CD4-positive, alpha-beta T cell (primary cell): ENCODE results near the gene CDH2. TPM values are rescaled to one million over a fixed set of nuclear protein-coding genes. Genes with fewer than 3 reads are reported as not detected.

Source experiments
- ATAC-seq: fragments of 200-7000 bp; cut with Tn5 transposase; one replicate; pipeline ENCODE4 v1.10.0; 2022; ENCODE audit warnings: mild to moderate bottlenecking; ENCODE audit not compliant: poor library complexity
- CTCF ChIA-PET: fragments of 350-600 bp; sonication (Branson Sonifier 250); formaldehyde crosslinking; loops from one replicate; lab custom pipeline; 2021; ENCODE audit warnings: antibody characterized with exemption, inconsistent platforms; lab: Charles Lee
- POLR2A ChIA-PET: fragments of 350-600 bp; sonication (Branson Sonifier 250); formaldehyde crosslinking; loops from one replicate; lab custom pipeline; 2021; ENCODE audit warnings: antibody characterized with exemption, inconsistent platforms; lab: Charles Lee
- DNase-seq, 14 experiments: peaks; one replicate each; pipeline ENCODE4 v3.0.0-alpha.2; 2013 to 2020; ENCODE audit warnings: mixed read lengths in 2 of 14
- H3K27ac ChIP-seq, 2 donors: one replicate each; pipeline versions ENCODE4 v1.5.1 to v1.7.0; 2013; ENCODE audit warnings: low read length in 2 of 2, low read depth in 1 of 2, mild to moderate bottlenecking in 1 of 2
- H3K27me3 ChIP-seq, 2 experiments: 1 replicate in 1 of 2; 2 replicates in 1 of 2; pipeline versions ENCODE4 v1.6.1 to v1.7.0; 2013; ENCODE audit warnings: low read length in 2 of 2, control low read depth in 1 of 2, mild to moderate bottlenecking in 1 of 2, moderate library complexity in 1 of 2; ENCODE audit not compliant: insufficient read depth in 2 of 2, control insufficient read depth in 1 of 2
- H3K36me3 ChIP-seq: one replicate; pipeline ENCODE4 v1.6.1; 2013; ENCODE audit warnings: low read length, control low read depth; ENCODE audit not compliant: insufficient read depth
- H3K4me1 ChIP-seq: one replicate; pipeline ENCODE4 v1.6.1; 2013; ENCODE audit warnings: low read length, control low read depth; ENCODE audit not compliant: insufficient read depth
- H3K4me3 ChIP-seq: one replicate; pipeline ENCODE4 v1.5.1; 2013; ENCODE audit warnings: mild to moderate bottlenecking, low read length, moderate library complexity
- H3K9me3 ChIP-seq, 2 experiments: 1 replicate in 1 of 2; 2 replicates in 1 of 2; pipeline versions ENCODE4 v1.6.1 to v1.7.0; 2013; ENCODE audit warnings: low read length in 2 of 2, mild to moderate bottlenecking in 2 of 2, control low read depth in 1 of 2, moderate library complexity in 1 of 2; ENCODE audit not compliant: control insufficient read depth in 1 of 2, insufficient read depth in 1 of 2
- H3K27ac Mint-ChIP-seq: one replicate; pipeline ENCODE4 v1.8.0; 2020; ENCODE audit warnings: mixed read lengths
- H3K27me3 Mint-ChIP-seq: one replicate; pipeline ENCODE4 v1.8.0; 2021; ENCODE audit warnings: mixed read lengths
- H3K36me3 Mint-ChIP-seq: one replicate; pipeline ENCODE4 v1.8.0; 2021; ENCODE audit warnings: low read depth, mixed read lengths
- H3K4me1 Mint-ChIP-seq: one replicate; pipeline ENCODE4 v1.8.0; 2021; ENCODE audit warnings: low read depth, mixed read lengths
- H3K4me3 Mint-ChIP-seq: one replicate; pipeline ENCODE4 v1.8.0; 2020; ENCODE audit warnings: mild to moderate bottlenecking, mixed read lengths
- H3K9me3 Mint-ChIP-seq: one replicate; pipeline ENCODE4 v1.8.0; 2020; ENCODE audit warnings: mixed read lengths
- intact Hi-C, 2 experiments: fragments of 100-400 bp; cut with DNase I in 1 of 2; cut with micrococcal nuclease in 1 of 2; formaldehyde crosslinking; loops; one replicate each; pipeline versions ENCODE4 v1.15.1 to v1.9.0; 2023 to 2025; cut with DNase I, micrococcal nuclease
- total RNA-seq, 174 experiments: library from RNA in 2 of 174; stranded (reverse) in 2 of 174; gene quantifications; one replicate each; pipeline ENCODE4 v1.2.3 and lab custom pipeline; 2021 to 2026
- TF ChIP-seq, protein P1 (sequence below): fragments of 200-600 bp; IDR thresholded peaks from one replicate; pipeline ENCODE4 v1.8.0; 2022; ENCODE audit warnings: antibody characterized with exemption, mild to moderate bottlenecking

Gene CDH2
- total RNA-seq, 2 experiments from 2014 or later, result not detected

DNA sequence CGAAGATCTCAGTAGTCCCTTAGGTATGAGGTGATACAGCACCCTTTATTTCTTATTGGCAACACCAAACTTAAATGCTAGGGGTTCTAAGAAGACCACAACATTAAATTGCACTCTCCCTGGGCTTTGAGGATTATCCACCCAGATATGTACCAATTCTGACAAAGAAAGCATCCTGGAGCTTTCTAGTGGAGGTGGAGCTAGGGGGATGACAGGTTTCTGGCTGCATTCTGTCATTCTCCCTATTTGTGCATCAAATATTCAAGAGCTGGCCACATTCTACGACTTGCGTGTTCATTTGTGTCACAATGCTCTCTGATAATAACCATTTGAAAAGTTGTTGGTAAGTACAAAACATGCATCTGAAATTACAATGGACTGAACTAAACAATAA is 111.1 kb downstream of the CDH2 start:
- Mint-ChIP-seq H3K9me3 (peaks cover 10% of the 10 kb centered on the region), H3K36me3 (no peaks in the 10 kb centered on the region), H3K4me3 (no peak overlapping the region), H3K27me3 (no peaks in the 10 kb centered on the region), H3K27ac (no peak overlapping the region), H3K4me1 (no peaks in the 10 kb centered on the region)
- ChIA-PET POLR2A (no interaction called here), CTCF (no interaction called here)
- Histone ChIP-seq H3K9me3 (peaks cover 0 to 5% of the 10 kb centered on the region in 2 experiments), H3K27ac (no peak overlapping the region), H3K36me3 (no peaks in the 10 kb centered on the region), H3K4me1 (no peaks in the 10 kb centered on the region), H3K27me3 (no peaks in the 10 kb centered on the region), H3K4me3 (no peak overlapping the region)
- no peak for ATAC-seq
- no peak for DNase-seq
- TF ChIP-seq, protein P1, sequence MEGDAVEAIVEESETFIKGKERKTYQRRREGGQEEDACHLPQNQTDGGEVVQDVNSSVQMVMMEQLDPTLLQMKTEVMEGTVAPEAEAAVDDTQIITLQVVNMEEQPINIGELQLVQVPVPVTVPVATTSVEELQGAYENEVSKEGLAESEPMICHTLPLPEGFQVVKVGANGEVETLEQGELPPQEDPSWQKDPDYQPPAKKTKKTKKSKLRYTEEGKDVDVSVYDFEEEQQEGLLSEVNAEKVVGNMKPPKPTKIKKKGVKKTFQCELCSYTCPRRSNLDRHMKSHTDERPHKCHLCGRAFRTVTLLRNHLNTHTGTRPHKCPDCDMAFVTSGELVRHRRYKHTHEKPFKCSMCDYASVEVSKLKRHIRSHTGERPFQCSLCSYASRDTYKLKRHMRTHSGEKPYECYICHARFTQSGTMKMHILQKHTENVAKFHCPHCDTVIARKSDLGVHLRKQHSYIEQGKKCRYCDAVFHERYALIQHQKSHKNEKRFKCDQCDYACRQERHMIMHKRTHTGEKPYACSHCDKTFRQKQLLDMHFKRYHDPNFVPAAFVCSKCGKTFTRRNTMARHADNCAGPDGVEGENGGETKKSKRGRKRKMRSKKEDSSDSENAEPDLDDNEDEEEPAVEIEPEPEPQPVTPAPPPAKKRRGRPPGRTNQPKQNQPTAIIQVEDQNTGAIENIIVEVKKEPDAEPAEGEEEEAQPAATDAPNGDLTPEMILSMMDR, result no peak
- intact Hi-C loops, result no loop called here

DNA sequence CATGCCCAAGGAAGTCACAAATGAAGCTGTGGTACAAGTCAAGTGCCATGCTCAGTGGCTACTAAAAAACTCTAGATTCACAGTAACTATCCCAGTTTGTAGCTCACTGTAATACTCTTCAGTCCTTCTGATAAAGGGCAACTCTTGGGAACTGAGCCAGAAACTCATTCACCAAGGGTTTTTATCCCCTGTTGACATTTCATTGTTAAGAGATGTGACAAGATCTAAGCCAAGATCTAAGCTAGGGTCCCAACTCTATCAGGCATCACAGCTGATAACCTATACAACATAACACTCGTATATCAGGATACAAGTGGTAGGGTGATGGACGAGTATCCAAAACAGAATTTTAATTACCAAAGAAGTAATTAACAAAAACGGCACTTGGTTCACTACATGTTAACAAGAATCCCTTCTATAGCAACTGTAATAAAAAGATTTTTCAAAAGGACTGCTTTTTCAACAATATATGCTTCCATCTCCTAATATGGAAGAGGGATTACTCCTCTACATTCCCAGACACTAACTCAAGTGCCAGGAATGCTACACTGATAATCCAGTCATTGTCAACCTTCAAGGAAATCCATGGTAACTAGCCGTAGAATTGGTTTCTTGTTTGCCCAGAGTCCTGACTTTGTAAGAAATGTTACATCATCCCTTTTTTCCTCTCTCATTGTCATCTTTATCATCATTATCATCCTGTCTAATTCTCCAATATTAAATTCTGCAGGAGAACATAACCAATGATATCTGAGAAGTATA is 111.7 kb downstream of the CDH2 start:
- POLR2A ChIA-PET, result no interaction called here
- H3K9me3 ChIP-seq, result peaks cover 0 to 5% of the 10 kb centered on the region in 2 experiments
- no peaks in the 10 kb centered on the region for H3K27me3 Mint-ChIP-seq

DNA sequence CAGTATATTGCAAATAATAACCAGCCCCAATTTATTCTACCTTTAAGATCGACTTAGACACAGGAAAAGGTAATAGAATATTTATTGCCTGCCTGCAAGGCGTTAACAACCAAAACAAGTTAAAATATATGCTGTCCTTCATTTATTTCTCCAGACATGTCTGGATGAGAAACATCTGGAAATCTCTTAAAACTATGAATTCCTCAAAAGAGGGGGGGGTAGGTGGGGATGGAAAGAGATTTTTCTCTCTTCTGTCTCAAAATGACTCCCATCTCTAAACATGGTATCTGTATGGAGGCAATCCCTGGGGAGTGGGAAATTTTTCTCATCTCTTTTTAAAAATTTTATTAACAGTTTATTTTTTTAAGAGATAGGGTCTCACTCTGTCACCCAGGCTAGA is 113.0 kb downstream of the CDH2 start:
- Mint-ChIP-seq H3K4me3 (no peak overlapping the region), H3K27ac (no peak overlapping the region), H3K4me1 (no peaks in the 10 kb centered on the region), H3K9me3 (peaks cover 10% of the 10 kb centered on the region), H3K36me3 (no peaks in the 10 kb centered on the region), H3K27me3 (no peaks in the 10 kb centered on the region)
- CTCF ChIA-PET, result no interaction called here
- Histone ChIP-seq H3K27ac (no peak overlapping the region), H3K4me3 (no peak overlapping the region), H3K27me3 (no peaks in the 10 kb centered on the region), H3K36me3 (no peaks in the 10 kb centered on the region), H3K4me1 (no peaks in the 10 kb centered on the region), H3K9me3 (peaks cover 0 to 5% of the 10 kb centered on the region in 2 experiments)
- ATAC-seq (no peak), DNase-seq (no peak)
- TF ChIP-seq, protein P1, result no peak
- POLR2A ChIA-PET, result no interaction called here
- intact Hi-C loops, result no loop called here

More for the DNA sequence above, 111.7 kb downstream of the CDH2 start:
- H3K4me1 ChIP-seq, result no peaks in the 10 kb centered on the region
- H3K36me3 Mint-ChIP-seq, result no peaks in the 10 kb centered on the region
- DNase-seq (no peak), ATAC-seq (no peak)
- no peaks in the 10 kb centered on the region for H3K4me1 Mint-ChIP-seq
- no peaks in the 10 kb centered on the region for H3K36me3 ChIP-seq
- CTCF ChIA-PET, result no interaction called here
- H3K4me3 Mint-ChIP-seq, result no peak overlapping the region
- TF ChIP-seq, protein P1, result no peak
- H3K27me3 ChIP-seq, result no peaks in the 10 kb centered on the region
- H3K4me3 ChIP-seq, result no peak overlapping the region
- no peak overlapping the region for H3K27ac ChIP-seq
- peaks cover 10% of the 10 kb centered on the region for H3K9me3 Mint-ChIP-seq
- intact Hi-C loops, result no loop called here
- no peak overlapping the region for H3K27ac Mint-ChIP-seq
